NB4 (cell line): ENCODE results near the gene AHDC1.
A peak's percentile ranks its signal among the peaks of the same experiment; 100 is the strongest.

Experiments
- DNase-seq: peaks from one replicate; pipeline ENCODE4 v3.0.0; 2010; ENCODE audit warnings: low read depth
- H3K4me3 ChIP-seq: one replicate; pipeline ENCODE4 v1.5.1; 2011; ENCODE audit warnings: mild to moderate bottlenecking, low read depth, low read length, moderate library complexity
- MYC ChIP-seq: IDR thresholded peaks from 2 replicates; pipeline ENCODE4 v1.6.1; 2011; ENCODE audit warnings: low read depth, low read length
- POLR2A ChIP-seq: IDR thresholded peaks from 2 replicates; pipeline ENCODE4 v1.6.1; 2011; ENCODE audit warnings: mild to moderate bottlenecking; ENCODE audit not compliant: insufficient read length; ENCODE audit errors: extremely low read depth
- TF ChIP-seq, protein P1 (sequence below): IDR thresholded peaks from 2 replicates; pipeline ENCODE4 v1.6.1; 2011; ENCODE audit warnings: low read depth, low read length
- TF ChIP-seq, protein P2 (sequence below): IDR thresholded peaks from one replicate; pipeline ENCODE4 v1.5.1; 2012; ENCODE audit warnings: low read depth, low read length

Gene AHDC1

DNA sequence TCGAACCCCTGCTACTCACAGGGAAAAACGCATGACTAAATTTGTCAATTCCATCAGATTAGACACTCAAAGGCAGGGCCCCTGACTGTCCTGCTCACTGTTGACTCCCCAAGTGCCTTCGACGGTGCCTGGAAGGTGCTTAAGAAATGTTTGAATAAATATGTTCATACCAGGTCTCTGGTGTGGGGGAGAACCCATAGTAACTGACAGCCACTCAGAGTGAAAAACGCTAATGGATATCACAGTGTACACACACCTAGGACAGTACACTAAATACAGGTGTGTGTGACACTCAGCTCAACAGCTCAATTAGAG lies 74.3 kb downstream of the AHDC1 start:
- H3K4me3 ChIP-seq, result no peak overlapping the region
- TF ChIP-seq, protein P1, sequence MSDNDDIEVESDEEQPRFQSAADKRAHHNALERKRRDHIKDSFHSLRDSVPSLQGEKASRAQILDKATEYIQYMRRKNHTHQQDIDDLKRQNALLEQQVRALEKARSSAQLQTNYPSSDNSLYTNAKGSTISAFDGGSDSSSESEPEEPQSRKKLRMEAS, result no peak
- no peak for TF ChIP-seq POLR2A
- TF ChIP-seq, protein P2, sequence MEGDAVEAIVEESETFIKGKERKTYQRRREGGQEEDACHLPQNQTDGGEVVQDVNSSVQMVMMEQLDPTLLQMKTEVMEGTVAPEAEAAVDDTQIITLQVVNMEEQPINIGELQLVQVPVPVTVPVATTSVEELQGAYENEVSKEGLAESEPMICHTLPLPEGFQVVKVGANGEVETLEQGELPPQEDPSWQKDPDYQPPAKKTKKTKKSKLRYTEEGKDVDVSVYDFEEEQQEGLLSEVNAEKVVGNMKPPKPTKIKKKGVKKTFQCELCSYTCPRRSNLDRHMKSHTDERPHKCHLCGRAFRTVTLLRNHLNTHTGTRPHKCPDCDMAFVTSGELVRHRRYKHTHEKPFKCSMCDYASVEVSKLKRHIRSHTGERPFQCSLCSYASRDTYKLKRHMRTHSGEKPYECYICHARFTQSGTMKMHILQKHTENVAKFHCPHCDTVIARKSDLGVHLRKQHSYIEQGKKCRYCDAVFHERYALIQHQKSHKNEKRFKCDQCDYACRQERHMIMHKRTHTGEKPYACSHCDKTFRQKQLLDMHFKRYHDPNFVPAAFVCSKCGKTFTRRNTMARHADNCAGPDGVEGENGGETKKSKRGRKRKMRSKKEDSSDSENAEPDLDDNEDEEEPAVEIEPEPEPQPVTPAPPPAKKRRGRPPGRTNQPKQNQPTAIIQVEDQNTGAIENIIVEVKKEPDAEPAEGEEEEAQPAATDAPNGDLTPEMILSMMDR, result no peak
- no peak for TF ChIP-seq MYC
- DNase-seq, result no peak

DNA sequence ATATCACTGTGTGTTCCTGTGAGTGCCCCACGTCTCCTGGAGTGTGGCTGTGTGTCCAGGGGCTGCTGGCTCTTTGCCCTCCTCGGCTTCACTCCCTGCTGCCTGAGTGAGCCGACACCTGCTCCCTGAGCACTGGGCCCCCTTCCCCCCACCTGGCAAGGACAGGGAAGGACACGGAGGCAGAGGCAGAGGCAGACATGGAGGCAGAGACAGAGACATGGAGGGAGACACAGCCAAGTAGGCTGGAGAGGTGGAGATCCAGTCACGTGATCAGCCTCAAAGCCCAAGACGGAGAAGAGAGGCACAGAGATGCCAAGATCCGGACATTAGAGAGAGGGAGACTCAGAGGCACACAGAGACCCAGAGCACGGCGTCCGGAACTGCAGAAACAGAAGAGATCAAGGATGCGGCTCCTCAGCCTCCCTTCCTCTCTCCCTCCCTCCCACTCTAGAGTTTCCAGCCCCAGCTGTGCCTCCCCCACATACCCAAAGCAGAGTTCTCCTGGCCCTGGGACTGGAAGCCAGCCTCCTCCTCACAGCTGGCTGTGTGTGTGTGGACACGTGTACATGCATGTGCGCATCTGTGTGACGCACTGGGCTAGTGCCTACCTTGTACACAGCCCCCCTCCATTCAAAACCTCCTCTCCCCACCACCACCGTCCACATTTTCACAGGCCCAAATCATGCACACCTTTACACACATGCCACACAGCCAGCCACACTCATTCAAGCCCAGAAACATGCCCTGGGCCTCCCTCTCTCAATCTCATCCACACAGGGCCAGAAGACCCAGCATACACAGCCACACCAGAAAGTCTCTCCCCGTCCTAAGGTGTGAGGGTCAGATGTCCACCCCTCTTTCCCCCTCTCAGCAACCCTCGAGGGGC lies 74.9 kb downstream of the AHDC1 start:
- TF ChIP-seq, protein P1, result peak; percentile 60
- no peak for TF ChIP-seq POLR2A
- TF ChIP-seq, protein P2, result no peak
- peak; percentile 54 for DNase-seq
- no peak overlapping the region for H3K4me3 ChIP-seq

DNA sequence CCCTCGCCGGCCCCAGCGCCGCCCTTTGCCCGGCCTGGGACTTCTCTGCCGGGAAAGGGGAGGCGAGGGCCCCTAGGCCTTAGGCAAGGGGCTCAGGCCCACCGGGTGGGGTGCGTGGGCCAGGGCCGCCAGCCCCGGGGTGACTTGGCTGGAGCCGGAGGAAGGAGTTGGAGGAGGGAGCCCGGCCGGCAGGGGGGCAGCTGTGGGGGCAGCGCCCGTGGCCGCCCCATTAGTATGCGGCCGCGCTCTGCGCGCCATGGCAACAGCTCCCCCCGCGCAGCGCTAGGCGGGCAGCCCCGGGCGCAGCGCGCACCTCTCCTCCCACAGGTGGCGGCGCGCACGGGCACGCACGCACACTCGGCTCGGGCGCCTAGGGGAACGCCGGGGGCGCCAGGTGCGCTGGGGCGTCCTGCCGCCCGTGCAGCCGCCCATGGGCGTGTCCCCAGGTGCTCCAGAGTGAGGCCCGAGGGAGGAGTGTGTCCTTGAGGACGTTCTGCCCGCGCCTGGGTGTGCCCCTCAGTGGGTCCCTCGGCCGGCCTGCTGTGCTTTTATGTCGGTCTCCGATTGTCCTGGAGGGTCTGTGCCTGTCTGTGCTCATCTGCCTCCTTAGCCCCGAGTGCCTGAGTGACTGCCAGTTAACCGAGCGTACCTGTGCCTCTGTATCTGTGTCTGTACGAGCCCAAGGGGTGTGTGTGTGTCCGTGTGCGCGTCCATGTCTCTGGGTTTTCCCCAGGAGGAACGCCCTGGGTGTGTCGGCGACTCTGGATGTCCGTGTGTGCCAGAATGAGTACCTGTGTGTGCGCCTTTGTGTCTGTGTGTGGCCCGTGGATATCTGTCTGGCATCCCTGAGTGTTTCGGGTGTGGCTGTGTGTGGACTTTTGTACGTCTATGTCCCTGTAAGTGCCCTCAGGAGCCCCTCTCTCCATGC lies 75.8 kb downstream of the AHDC1 start:
- no peak overlapping the region for H3K4me3 ChIP-seq
- no peak for DNase-seq
- TF ChIP-seq, protein P1, result no peak
- TF ChIP-seq, protein P2, result no peak
- TF ChIP-seq POLR2A (no peak), MYC (no peak)

DNA sequence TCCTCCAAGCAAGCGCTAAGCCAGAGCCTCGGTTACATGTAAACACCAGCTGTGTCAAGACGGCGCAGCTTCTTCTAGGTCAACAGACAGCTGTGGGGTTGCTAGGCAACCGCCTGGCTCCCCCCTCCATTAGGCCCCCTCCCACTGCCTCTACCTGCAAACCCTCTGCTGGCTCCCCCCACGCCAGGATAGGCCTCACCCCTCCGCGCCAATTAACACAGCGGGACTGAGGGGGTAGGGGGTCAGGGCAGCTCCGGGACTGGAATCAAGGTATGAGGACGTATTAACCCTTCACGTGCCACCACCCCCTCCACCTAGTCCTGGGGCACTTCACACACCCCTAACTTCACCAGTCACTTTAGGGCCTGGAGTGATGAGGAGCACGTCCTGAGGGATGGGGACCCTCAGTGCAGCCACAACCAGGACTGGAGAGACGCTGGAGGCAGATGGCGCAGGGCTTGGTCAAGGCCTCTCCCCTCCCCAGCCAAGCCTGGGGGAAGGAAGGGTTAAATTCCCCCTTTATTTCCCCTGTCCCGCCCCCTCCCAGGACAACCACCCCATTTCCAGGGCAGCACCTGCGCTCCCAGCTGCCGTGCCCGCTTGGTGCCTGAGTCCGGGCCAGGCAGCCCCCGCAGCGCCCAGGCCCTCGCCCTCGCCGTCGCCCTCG lies 76.6 kb downstream of the AHDC1 start:
- peak; percentile 49 for DNase-seq
- TF ChIP-seq POLR2A (no peak), MYC (no peak)
- TF ChIP-seq, protein P1, result no peak
- TF ChIP-seq, protein P2, result no peak
- H3K4me3 ChIP-seq, result peak overlapping the region; percentile 76

DNA sequence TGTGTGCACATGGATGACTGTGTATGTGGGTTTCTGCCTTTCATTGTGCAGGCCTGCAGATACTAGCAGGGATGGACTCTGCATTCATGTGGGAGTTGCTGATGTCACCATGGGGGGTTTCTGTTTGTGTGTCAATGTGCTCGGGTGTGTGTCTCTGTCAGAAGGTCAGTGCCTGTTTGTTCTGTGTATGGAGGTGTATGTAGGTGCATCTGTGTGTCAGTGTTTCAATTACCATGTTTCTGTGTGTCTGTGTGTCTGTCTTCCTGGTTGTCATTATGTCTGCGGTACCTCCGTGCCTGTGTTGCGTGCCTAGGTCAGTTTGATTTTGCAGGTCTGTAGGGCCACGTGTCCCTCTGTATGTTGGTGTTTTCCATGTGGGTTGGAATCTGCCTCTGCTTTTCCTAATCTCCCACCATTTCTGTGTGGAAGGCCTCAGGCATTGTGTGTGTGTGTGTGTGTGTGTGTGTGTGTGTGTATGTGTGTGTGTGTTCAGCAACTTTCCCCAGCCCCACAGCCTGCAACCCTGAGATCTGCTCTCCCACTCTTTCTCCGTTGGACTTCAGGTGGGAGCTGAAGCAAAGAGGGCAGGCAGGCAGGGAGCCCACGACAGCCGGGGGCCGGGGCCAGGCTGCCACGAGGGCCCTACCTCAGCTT lies 77.2 kb downstream of the AHDC1 start:
- peak; percentile 64 for DNase-seq
- TF ChIP-seq, protein P1, result peak; percentile 53; the same call in 1 of the 2 replicates
- TF ChIP-seq MYC (peak; percentile 51; the same call in 1 of the 2 replicates), POLR2A (no peak)
- TF ChIP-seq, protein P2, result no peak
- peak overlapping the region; percentile 76 for H3K4me3 ChIP-seq
